C4-2B (cell line): ENCODE data around the gene HMGN1.
A peak's percentile ranks its signal among the peaks of the same experiment; 100 is the strongest.

ENCODE experiments used
- H3K27ac ChIP-seq: fragments of 450-650 bp; 2 replicates; pipeline ENCODE4 v1.5.1; 2017
- CTCF ChIP-seq: fragments of 450-650 bp; conservative IDR thresholded peaks from 2 replicates; pipeline ENCODE4 v1.5.1; 2017; ENCODE audit warnings: mild to moderate bottlenecking
- ZFX ChIP-seq: fragments of 450-650 bp; IDR thresholded peaks from 2 replicates; pipeline ENCODE4 v1.6.1; 2017

HMGN1 gene

DNA sequence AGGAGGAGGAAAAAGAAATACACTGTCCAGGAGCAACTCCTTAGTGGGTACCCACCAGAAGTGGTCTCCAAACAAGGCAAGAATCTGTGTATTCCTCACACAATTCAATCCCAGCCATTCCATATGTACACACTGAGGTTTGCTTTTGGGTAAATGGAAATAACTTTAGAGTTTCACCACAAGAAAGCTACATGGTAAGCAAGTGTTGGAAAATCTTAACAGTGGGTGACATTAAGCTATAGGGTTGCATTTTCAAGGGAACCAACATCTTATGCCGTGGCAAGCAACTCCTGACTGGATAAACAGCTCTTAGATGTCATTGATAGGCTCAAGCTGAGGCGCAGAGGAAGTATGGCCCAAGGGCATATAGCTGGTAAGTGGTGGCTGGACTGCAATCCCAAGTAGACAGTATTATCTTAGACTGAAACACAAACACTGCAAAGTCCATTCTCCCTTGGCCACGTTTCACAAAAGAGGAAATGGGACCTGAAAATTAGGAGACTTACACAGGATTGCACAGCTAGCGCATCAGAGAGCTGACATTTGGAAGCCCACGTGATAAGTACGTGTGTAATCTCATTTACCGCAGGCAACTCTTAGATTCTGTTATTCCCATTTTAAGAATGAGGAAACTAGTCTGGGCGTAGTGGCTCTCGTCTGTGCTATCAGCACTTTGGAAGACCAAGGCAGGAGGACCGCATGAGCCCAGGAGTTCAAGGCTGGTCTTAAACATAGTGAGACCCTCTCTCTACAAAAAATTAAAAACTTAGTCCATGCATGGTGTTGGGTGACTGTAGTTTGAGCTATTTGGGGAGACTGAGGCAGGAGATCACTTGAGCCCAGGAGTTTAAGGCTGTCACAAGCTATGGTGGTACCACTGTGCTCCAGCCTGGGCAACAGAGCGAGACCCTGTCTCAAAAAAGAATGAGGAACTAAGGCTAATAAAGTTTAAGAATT, 31.5 kb downstream of the HMGN1 start:
- TF ChIP-seq ZFX: no peak
- no peak for TF ChIP-seq CTCF
- no peak overlapping the region for H3K27ac ChIP-seq

DNA sequence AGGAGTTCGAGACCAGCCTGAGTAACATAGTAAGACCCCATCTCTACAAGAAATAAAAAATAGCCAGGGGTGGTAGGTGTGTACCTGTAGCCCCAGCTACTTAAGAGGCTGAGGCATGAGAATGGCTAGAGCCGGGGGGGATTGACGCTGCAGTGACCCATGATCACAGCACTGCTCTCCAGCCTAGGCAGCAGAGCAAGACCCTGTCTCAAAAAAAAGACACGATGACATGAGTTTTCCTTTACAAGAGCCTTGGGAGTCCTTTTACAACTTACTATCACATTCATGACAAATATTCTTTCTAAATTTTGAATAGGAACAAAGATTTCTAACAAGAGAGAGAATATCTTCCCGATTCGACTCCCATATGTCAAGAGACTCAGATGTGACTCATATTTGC, 32.2 kb downstream of the HMGN1 start:
- TF ChIP-seq CTCF (no peak), ZFX (no peak)
- H3K27ac ChIP-seq: no peak overlapping the region

GRCh38 chr21:39315603-39316445, 33.1 kb downstream of the HMGN1 start:
- H3K27ac ChIP-seq: no peak overlapping the region
- TF ChIP-seq CTCF (no peak), ZFX (no peak)

DNA sequence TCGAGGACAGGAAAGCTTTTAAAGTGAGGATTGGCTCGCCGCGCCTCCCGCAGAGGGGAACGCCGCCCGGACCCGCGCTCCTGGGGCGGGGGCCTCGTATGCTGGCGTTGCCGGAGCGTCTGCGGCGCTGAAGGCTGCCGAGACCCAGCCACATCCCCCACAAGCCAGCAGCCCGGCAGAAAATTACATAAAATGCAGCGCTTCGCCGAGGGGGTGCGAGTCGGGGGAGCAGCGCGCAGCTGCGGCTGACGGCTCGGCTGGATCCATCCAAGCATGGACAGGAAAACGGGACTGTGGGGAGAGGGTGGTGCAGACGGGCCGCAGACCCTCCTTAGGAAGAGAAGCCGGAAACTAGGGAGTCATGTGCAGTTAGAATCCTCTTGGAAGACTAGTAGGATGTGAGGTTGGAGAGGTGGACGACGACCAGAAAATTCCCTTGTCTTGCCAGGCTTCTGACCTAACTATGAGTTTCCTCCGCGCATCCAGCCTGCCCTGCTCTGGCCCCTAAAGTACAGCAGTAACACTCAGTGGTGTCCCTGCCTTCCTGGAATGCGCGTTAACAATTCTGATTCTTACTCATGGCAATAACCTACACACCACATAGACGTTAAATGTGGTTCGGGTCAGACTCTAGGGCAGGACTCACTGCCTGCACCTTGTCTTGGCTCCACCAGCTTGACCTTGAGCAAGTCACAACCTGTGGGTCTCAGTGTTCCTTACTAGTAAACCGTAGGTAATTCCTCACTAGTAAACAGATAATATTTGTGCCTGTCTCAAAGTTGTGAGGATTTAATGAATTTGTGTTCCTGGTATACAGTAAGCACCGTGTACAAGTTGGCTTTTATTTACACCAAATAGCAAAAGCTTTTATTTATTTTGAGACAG, 34.5 kb downstream of the HMGN1 start:
- H3K27ac ChIP-seq: peak overlapping the region; percentile 100
- no peak for TF ChIP-seq CTCF
- no peak for TF ChIP-seq ZFX

GRCh38 chr21:39313571-39314142, 35.2 kb downstream of the HMGN1 start, which contains the start of gene BRWD1:
Gene BRWD1 (minus strand): TSS chr21:39313632. CDS start chr21:39313491, 141 bp downstream.
- TF ChIP-seq CTCF: peak; percentile 29
- peak; percentile 62 for TF ChIP-seq ZFX
- H3K27ac ChIP-seq: peak within 1 kb of the TSS; percentile 100

GRCh38 chr21:39313042-39313570, 35.8 kb downstream of the HMGN1 start:
- peak overlapping the region; percentile 100 for H3K27ac ChIP-seq
- TF ChIP-seq ZFX (peak; percentile 94), CTCF (no peak)
